ENCODE measurements around the gene DHPS.
"Not testable (repeated sequence)": the region's sequence is repeated elsewhere in the genome, so short reads cannot be mapped to it uniquely, and the experiment has no call there.

Gene DHPS

GRCh38 chr19:12705169-12705568 is 23.5 kb upstream of the DHPS start:
- no peak for DNase-seq

DNA sequence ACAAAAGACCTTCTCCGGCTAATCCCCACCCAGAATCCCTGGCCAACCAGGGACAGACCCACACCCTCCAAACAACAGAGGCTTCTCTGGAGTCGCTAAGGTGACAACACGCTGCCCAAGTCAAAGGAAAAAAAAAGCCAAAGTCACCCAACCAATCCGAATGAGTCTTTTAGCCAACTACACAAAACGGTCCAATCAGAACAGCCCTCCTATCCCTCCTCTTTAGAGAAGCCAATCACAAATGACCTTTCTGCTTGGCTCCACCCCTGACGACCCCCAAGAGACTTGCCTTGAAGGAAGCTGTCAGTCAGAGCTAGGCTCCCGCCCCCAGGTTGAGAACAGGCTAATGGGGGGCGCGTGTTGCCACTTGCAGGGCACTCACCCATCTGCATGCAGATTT is 21.4 kb upstream of the DHPS start:
- DNase-seq: no peak

DNA sequence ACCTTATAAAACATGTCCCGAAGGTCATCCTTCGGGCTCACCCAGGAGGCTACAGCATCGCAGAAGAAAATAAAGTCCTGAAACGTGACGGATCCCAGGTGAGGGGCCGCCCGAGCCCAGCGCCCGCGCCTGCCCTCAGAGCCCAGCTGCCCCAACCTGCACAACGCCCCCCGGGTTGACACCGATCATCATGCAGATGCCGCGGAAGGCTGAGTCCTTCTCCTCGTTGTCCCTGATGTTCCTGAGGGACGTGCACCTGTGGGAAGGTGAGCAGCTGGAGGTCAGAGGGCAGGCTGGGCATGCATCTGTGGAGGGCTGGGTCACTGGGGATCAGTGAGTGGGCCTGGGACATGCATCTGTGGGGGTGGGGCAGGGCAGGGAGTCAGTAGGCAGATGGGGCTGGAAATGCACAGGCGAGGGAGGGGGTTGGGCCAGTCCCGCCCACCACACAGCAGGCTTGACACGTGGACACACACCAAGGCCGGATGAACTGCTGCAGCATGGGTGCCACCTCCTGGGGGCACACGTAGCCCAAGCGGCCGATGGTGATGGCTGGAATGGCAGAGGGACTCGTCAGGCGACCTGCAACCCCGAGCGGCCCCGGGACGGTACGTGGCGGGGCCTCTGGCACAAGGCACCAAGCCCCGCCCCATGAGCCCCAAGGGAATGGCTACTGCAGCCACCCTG is 20.1 kb upstream of the DHPS start:
- no peak for DNase-seq

DNA sequence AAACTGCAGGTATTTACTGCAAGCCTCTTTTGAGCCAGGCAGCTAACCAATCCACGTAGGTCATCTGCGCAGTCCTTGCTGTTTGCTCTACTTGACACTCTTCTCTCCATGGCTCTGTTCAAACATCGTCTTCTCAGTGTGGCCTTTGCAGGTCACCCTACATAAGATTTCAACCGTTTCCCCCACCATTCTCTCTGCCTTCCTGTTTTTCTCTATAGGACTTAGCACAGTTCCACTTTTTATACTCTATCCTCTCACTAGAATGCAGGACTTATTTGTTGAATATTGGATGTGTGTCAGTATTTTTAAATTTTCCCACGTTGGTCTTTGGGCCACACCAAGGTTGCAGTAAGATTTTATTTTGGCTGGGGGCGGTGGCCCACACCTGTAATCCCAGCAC is 16.5 kb upstream of the DHPS start:
- no peak for DNase-seq

- not testable (repeated sequence) for DNase-seq
Observed at GRCh38 chr19:12697425-12697824, 15.7 kb upstream of the DHPS start.

GRCh38 chr19:12696366-12697335 is 15.0 kb upstream of the DHPS start, which contains the start of gene FBXW9:
FBXW9 (minus strand) TSS chr19:12696631; CDS start chr19:12696581, 50 bp downstream.
- DNase-seq: peak; percentile 93

- no peak for DNase-seq
Observed at GRCh38 chr19:12695997-12696365, 14.3 kb upstream of the DHPS start.

- DNase-seq: no peak
Observed at GRCh38 chr19:12695514-12695913, 13.8 kb upstream of the DHPS start.

DNA sequence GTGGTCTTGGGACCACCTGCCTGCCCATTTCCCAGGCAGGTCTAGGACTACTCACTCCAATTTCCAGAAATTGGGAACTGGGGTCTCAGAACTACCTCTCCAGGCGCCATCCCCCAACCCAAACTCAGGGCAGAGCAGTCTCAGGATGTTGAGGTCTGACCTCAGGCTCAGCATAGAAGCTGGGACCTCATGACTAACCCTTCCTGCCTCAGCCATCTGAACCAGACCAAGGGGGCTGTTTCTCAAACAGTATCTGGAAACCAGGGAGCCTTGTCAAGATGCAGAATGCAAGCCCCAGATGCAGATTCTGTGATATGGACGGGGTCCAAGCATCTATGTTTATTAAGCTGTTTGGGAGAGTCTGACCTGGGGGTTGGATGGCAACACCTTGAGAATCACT is 13.4 kb upstream of the DHPS start:
- DNase-seq: no peak

DNA sequence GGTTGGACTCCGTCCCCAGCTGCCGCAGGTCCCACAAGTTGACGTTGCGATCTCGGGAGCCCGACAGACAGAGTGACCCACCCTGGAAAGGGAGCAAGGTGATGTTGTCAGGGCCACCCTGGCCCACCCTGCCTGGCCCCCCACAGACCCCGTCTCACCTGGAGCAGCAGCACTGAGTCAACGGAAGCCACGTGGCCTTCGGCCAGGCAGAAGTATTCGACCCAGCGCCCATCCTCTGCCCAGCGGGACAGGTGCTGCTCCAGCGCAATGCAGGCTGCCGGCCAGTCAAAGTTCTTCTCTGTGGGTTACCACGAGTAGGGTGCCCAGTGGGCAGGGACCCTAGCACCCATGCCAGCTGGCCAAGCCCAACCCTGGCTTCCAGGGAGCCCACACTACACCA is 13.0 kb upstream of the DHPS start:
- DNase-seq: no peak

DNA sequence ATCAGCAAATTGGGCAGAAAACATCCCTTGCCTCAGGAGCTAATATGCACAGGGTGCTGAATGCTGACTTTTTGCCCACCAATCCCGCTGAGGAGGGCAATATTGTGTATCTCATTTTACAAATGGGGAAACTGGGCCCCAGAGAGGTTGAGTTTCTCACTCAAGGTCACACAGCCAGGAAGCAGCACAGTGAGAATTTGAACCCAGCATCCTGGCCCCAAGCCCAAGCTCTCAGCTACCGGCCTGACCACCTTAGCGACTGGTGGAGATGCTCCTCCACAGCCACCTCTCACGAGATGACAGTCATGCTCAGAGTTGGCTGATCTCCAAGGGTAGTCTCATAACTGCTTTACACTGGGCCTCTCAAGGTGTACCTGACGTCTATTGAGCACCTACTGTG is 11.3 kb upstream of the DHPS start:
- no peak for DNase-seq

DNA sequence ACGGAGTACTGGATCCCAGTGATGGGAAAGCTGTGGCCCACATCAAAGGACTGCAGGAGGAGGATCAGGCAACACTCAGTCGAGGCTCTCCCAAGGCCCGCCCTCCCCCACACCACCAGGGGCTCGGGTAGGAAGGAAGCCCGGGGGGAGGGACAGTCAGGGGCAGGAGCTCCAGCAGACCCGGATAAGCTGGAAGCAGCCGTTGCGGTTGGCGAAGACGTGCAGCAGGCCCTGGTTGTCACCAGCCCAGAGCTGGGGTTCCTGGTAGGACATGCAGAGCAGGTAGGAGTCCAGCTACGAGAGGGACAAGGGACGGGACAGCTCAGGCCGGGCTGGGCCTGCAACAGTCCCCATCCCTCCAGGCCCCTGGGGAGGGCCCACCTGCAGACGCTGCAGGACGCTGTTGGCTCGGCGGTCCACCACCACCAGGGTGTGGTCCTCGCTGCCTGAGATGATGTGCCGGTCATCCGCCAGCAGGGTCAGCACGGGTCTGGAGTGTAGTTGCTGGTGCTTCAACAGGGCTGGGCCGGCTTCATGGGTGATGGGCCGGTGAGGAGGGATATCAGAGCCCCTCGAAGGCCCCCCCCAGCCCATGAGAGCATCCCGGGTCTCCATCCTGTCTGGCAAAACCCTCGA is 8.0 kb upstream of the DHPS start:
- no peak for DNase-seq

DNA sequence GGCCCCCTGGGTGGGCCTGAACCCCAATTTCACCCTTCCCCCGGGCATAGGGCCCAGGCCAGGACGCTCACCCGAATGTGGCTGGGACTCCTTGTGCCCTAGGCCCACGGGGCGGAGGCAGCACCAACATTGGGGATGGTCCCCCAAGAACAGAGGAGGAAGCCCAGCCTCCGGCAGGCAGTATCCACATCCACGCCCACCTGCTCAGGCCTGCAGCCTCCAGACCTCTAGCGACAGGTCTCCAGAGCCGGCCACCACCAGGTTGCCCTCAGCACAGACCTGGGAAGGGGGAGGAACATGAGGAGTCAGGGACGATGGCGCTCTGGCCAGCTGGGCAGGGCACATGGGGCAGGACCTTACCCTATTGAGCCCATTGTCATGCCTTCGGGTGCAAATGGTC is 7.3 kb upstream of the DHPS start:
- no peak for DNase-seq

- no peak for DNase-seq
Observed at GRCh38 chr19:12687496-12688196, 6.0 kb upstream of the DHPS start, which contains the start of gene GNG14. GNG14 (plus strand) TSS chr19:12687998; CDS start chr19:12688049, 51 bp downstream.

- no peak for DNase-seq
Observed at GRCh38 chr19:12685831-12686230, 4.2 kb upstream of the DHPS start.

GRCh38 chr19:12680034-12680433 is 1.6 kb downstream of the DHPS start:
- DNase-seq: no peak

GRCh38 chr19:12678039-12678438 is 3.6 kb downstream of the DHPS start:
- not testable (repeated sequence) for DNase-seq

GRCh38 chr19:12676928-12677327 is 4.8 kb downstream of the DHPS start:
- DNase-seq: no peak

DNA sequence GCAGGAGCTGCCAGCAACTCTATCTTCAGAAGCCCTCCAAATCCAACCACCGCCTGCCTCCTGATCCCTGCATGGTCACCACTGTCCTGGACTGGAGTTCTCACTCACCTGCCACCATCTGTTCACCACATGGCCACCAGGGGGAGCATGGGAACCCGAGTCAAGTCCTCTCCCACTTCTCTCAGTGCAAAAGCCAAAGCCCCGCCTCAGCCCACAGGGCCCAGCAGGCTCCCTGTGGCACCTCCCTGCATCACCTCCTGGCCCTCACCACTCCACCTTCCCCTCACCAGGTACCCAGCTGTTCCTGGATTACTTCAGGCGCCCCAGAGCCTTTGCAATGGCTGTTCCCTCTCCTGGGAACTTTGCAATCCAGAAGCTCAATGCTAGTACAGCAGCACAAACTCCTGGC is 5.3 kb downstream of the DHPS start:
- peak; percentile 45 for DNase-seq

GRCh38 chr19:12675940-12676339 is 5.7 kb downstream of the DHPS start:
- DNase-seq: no peak

DNA sequence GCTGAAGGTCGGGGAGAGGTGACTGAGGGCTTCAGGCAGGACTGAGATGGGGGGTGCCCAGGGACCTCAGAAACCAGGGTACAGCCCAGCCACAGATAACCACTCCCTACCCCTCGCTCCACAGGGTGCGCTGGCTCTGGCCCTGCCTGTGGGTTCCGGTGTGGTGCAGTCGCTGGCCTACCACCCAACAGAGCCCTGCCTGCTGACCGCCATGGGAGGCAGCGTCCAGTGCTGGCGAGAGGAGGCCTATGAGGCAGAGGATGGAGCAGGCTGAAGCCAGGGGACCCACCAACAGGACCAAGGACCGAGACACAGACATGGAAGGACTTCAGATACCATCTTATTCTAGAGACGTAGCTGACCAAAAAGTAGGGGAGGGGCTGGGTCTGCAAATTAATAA is 6.3 kb downstream of the DHPS start:
- no peak for DNase-seq

GRCh38 chr19:12672744-12673143 is 8.9 kb downstream of the DHPS start:
- DNase-seq: no peak
